Measurements from ENCODE around the gene POC1A.
"Not testable (repeated sequence)": the region's sequence is repeated elsewhere in the genome, so short reads cannot be mapped to it uniquely, and the experiment has no call there.

The POC1A gene

GRCh38 chr3:52044869-52045619 lies 109.2 kb downstream of the POC1A start:
- no peak for DNase-seq (ENCODE audit: low spot score)

DNA sequence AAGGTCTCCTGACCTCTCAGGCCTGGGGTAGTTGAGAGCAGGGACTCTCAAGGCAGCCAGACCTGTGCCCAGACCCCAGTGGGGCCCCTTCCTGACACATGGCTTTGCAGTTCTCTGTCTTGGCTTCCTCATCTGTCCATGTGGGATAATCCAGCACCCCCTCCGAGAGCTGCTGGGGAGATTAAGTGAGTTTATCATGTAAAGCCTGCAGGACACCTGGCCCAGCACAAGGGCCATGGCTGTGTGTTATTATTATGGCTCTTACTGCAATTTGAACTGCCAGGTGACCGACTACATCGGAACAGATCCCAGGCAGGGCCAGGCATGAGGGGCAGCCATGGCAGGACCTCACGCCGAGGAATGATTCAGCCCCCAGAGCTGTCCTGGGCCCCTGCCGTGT lies 110.5 kb downstream of the POC1A start:
- no peak for DNase-seq (ENCODE audit: low spot score)

- not testable (repeated sequence) for DNase-seq (ENCODE audit: low spot score)
Measured at GRCh38 chr3:52043039-52043438, 111.2 kb downstream of the POC1A start.

- no peak for DNase-seq (ENCODE audit: low spot score)
Measured at GRCh38 chr3:52041118-52041731, 113.0 kb downstream of the POC1A start.

DNA sequence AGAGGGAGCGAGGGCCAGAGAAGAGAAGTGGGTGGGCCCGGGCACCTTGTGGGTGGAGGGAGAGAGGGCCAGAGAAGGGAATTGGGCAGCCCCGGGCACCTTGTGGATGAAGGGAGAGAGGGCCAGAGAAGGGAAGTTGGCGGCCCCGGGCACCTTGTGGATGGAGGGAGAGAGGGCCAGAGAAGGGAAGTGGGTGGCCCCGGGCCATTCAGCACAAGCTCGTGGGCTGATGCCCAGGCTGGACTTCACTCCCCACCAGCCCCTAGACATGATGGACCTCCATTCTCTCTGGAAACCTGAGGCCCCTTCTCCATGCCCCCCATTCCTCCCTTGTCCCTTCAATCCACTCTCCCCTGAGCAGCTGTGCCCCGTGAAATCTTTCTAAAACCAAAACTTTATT lies 113.6 kb downstream of the POC1A start:
- no peak for DNase-seq (ENCODE audit: low spot score)

- DNase-seq (ENCODE audit: low spot score): no peak
Measured at GRCh38 chr3:52039846-52040245, 114.4 kb downstream of the POC1A start.

DNA sequence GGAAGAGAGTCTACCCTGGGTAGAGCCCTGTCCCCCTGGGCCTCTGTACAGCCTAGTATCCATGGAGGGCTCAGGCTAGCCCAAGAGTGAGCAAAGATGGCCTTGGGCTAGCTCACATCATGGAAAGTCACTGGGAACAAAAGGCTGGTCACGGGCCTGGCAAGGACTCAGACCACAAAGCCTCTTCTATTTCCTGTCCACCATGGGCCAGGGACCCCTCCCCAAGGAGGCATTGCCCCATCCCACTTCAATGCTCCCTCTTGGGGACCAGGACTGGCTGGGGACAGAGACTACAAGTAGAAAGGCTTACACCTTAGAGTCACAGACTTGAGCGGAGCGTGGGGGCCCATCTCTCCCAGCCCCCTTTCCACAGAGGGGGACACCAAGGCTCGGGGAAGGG lies 114.8 kb downstream of the POC1A start:
- DNase-seq (ENCODE audit: low spot score): no peak

DNA sequence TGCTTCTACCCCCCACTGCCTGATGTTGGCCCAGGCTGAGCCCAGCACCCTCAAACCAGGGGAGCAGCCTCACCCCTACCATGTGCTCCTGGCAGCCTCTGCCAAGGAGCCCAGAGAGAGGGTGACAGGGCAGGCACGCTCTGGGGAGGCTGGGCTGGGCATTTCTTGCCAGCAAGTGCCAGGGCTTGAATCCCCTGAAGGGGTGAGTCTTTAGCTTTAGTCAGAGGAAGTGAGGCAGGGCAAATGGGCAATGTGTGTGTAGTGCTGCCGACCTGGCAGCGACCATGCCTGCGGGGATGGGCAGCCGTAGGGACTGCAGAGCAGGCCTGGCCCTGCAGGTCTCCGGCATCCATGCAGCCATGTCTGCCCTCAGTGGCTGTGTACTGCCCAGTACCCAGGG lies 116.0 kb downstream of the POC1A start:
- DNase-seq (ENCODE audit: low spot score): no peak

- no peak for DNase-seq (ENCODE audit: low spot score)
Measured at GRCh38 chr3:52037291-52037690, 116.9 kb downstream of the POC1A start.

DNA sequence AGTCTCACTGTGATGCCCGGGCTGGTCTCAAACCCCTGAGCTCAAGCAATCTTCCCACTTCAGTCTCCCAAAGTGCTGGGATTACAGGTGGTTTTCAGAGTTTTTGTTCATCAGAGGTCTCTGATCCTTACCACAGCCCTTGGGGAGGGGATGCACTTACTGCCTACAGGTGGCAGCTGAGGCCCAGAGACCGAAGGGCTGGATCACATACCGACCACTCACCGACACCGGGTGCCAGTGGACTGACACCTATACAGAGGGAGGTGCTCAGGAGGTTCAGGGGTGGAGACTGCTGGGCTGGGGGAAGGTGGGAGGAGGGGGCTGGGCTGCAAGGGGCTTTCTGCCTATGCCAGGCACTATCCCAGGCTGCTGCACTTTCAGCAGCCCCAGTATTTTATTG lies 117.4 kb downstream of the POC1A start:
- no peak for DNase-seq (ENCODE audit: low spot score)

DNA sequence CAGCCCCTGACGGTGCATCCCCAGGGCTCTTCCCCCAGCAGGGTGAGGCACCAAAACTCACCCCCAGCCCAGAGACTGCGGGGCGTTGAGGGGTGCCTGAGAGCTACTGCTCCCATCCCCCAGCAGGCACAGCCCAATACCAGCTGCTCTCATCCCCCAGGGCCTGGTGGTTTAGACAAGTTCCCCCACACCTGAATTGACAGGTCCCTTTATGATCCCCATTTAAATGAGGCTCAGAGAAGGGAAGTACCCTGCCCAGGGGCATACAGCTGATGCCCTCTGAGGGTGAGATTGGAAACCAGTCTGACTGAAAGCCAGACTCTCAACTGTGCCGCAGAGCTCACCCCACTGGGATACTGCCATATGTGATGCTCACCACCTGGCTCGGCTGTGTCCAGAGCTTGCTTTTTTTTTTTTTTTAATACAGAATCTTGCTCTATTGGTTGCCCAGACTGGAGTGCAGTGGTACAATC lies 118.0 kb downstream of the POC1A start:
- DNase-seq (ENCODE audit: low spot score): no peak

DNA sequence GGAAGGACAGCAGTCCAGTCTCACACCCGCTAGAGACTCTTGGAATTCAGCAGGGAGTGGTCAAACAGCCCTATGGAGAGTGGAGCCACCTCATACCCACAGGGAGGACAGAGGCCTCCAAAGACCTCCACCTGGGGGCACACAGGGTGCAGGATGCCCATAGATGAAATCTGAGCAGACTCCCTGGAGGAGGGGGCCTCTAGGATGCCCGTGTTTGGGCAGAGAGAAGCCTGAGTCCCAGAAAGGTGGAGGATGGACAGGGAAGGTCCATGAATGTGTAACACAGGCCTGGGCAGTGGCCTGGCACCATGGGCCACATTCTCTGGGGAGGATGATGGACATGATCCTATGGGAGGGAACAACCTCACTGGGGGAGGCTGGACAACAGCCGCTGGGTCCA lies 119.6 kb downstream of the POC1A start:
- DNase-seq (ENCODE audit: low spot score): no peak

- no peak for DNase-seq (ENCODE audit: low spot score)
Measured at GRCh38 chr3:52034212-52034611, 120.0 kb downstream of the POC1A start.

DNA sequence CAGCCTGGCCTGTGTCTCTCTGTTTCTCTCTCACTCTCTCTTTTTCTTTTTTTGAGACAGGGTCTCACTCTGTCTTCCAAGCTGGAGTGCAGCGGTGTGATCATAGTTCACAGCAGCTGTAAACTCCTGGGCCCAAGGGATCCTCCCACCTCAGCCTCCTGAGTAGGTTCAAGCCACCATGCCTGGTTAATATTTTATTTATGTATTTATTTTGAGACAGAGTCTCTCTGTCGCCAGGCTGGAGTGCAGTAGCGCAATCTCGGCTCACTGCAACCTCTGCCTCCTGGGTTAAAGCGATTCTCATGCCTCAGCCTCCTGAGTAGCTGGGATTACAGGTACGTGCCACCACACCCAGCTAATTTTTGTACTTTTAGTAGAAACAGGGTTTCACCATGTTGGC lies 120.5 kb downstream of the POC1A start:
- not testable (repeated sequence) for DNase-seq (ENCODE audit: low spot score)

- no peak for DNase-seq (ENCODE audit: low spot score)
Measured at GRCh38 chr3:52032702-52033408, 121.4 kb downstream of the POC1A start.

DNA sequence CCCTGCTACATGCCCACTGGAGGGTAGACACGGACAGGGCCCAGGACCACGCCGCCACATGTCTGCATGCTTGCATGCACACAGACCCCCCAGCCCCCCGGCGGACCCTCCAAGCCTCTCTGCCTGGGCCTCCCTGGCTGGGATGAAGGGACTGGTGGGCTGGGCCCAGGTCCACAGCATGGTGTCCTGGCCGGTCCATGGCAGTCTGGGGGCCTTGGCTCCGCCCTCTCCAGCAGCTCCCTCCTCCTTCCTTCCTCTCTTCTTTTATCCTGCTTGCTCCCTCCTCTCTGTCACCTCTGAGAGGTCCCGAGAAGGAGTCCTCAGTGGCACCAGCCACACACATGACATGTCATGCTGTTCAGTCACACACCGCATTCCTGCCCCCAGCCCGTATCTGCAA lies 122.3 kb downstream of the POC1A start:
- DNase-seq (ENCODE audit: low spot score): no peak

- no peak for DNase-seq (ENCODE audit: low spot score)
Measured at GRCh38 chr3:52030714-52031310, 123.4 kb downstream of the POC1A start.

DNA sequence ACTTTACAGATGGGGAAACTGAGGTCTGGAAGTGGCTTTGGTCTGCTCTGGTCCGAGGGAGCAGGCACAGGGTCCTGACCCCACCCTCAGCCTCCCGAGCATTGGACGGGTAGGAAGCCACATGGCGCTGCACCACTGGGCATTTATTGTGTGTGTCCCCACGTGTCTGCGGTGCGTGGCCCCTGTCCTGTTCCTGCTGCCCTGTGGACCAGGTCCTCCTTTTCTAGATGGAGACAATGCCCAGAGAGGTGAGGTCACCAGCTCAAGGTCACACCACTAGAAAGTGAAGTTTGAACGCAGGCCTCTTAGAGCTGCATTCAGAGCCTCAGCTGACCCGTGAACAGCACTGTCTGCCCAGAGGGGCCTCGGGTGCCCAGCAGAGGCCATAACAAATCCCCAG lies 124.7 kb downstream of the POC1A start:
- DNase-seq (ENCODE audit: low spot score): no peak

DNA sequence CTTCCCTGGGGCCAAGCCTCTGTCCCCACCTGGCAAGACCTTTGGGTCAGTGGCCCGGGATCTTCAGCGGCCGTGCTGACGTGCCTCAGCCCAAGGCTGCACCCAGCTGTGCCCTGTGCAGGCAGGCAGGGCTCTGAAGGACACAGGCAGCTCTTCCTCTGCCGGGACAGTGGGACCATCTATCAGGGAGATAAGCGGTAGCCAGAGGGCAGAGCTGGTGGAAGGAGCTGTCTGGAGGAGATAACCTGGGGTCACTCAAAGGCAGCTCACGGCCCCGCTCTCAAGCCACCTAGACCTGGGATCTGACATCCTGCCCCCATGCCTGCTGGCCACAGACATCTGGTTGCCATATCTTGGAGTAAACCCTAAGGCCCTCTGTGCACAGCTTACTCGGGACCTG lies 125.2 kb downstream of the POC1A start:
- no peak for DNase-seq (ENCODE audit: low spot score)

GRCh38 chr3:52028572-52028971 lies 125.7 kb downstream of the POC1A start:
- no peak for DNase-seq (ENCODE audit: low spot score)

- DNase-seq (ENCODE audit: low spot score): no peak
Measured at GRCh38 chr3:52026041-52026440, 128.2 kb downstream of the POC1A start.

- DNase-seq (ENCODE audit: low spot score): no peak
Measured at GRCh38 chr3:52025453-52025852, 128.8 kb downstream of the POC1A start.

Data from SW480 (cell line).